ENCODE results near the gene ARID3A. TPM values are rescaled to one million over a fixed set of nuclear protein-coding genes. Genes with fewer than 3 reads are reported as not detected.

ARID3A gene
- total RNA-seq, 4 donors from 2014 or later = 1.3 to 22.0 (median 3.8) TPM

DNA sequence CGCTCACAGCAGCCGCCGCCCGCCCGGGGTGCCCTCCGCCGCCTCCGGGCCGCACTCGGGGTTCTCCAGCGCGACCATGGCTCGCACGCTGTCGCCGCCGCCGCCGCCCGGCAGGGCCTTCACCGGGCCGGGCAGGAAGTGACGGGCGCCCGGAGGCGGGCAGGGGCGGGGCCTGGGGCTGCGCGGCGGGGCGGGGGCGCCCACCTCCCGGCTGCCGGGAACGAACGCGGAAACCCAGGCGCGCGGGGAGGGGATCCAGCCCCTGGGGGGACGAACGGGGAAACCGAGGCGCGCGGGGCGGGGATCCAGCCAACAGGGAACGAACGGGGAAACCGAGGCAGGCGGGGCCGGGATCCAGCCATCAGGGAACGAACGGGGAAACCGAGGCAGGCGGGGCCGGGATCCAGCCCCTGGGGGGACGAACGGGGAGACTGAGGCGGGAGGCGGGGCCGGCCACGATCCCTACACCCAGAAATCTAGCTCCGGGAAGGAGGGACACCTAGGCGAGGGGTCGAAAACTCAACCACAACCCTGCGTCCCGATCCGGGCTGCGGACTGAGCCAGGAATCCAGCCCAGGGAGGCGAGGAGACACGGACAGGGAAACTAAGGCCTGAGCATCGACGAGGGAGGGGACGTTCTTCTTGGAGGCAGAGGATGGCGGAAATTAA, 12.6 kb upstream of the ARID3A start, which contains the start of gene R3HDM4:
R3HDM4 (minus strand) TSS at position 140 of the 669 bp plus-strand sequence; CDS start at position 78, 62 bp downstream.
- intact Hi-C loops (cut with DNase I; ENCODE audit: low total_unique reads) = no loop called here
- peak; percentile 70 to 84 for DNase-seq
- H3K4me1 ChIP-seq = peaks cover 0 to 20% of the 10 kb centered on the region in 2 donors

DNA sequence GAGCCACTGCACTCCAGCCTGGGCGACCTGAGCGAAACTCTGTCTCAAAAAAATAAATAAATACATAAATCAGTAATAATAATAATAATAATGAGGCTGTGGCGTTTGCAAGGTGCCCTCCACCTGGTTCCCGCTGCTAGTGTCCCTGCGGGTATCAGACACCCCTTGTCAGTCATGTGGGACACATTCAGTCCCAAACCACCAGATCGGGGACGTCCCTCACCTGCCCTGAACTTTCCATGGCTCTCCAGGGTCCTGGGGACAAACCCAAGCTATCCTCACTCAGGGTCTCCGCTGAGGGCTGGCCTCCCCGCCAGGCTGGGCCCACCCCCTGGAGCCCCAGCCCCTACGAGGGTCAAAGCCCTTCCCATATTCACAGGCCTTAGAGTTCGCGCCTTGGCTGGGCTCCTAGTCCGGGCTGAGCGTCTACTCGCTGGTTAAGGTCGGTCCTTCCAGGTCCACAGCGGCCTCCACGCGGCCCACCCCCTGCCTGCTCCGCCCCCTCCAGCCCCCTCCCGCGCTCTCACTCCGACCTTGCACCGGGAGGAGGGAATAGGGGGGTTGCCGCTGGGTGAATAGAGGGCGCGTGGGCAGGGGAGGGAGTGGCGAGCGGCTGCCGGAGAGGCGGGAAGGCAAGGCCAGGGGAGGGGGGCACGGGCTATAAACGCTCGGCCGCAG, 9.1 kb upstream of the ARID3A start:
- no peak overlapping the region for H3K4me3 ChIP-seq
- H3K27me3 ChIP-seq = peaks cover 16 to 36% of the 10 kb centered on the region in 2 donors
- no peak for TF ChIP-seq POLR2A (IDR thresholded peaks at IDR 0.05)
- TF ChIP-seq, protein P1, sequence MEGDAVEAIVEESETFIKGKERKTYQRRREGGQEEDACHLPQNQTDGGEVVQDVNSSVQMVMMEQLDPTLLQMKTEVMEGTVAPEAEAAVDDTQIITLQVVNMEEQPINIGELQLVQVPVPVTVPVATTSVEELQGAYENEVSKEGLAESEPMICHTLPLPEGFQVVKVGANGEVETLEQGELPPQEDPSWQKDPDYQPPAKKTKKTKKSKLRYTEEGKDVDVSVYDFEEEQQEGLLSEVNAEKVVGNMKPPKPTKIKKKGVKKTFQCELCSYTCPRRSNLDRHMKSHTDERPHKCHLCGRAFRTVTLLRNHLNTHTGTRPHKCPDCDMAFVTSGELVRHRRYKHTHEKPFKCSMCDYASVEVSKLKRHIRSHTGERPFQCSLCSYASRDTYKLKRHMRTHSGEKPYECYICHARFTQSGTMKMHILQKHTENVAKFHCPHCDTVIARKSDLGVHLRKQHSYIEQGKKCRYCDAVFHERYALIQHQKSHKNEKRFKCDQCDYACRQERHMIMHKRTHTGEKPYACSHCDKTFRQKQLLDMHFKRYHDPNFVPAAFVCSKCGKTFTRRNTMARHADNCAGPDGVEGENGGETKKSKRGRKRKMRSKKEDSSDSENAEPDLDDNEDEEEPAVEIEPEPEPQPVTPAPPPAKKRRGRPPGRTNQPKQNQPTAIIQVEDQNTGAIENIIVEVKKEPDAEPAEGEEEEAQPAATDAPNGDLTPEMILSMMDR (IDR thresholded peaks at IDR 0.05) = no peak
- H3K4me1 ChIP-seq = peaks cover 0 to 38% of the 10 kb centered on the region in 2 donors
- DNase-seq = no peak
- H3K27ac ChIP-seq = no peak overlapping the region
- H3K36me3 ChIP-seq = no peaks in the 10 kb centered on the region
- intact Hi-C loops (cut with DNase I; ENCODE audit: low total_unique reads) = loop anchor here (5.0 kb wide), 1 partner anchor 49 kb away; no protein-coding TSS in a partner anchor
- H3K9me3 ChIP-seq = no peaks in the 10 kb centered on the region

More for the DNA sequence above, 12.6 kb upstream of the ARID3A start, which contains the start of gene R3HDM4:
- TF ChIP-seq, protein P1 (IDR thresholded peaks at IDR 0.05) = no peak
- peak; percentile 47 to 73 for TF ChIP-seq POLR2A (IDR thresholded peaks at IDR 0.05)
- H3K9me3 ChIP-seq = no peaks in the 10 kb centered on the region
- peak within 1 kb of the TSS; percentile 91 to 96 for H3K4me3 ChIP-seq
- no peaks in the 10 kb centered on the region for H3K36me3 ChIP-seq
- H3K27me3 ChIP-seq = peaks cover 4 to 10% of the 10 kb centered on the region in 2 donors
- H3K27ac ChIP-seq = peak within 1 kb of the TSS; percentile 81 to 90

DNA sequence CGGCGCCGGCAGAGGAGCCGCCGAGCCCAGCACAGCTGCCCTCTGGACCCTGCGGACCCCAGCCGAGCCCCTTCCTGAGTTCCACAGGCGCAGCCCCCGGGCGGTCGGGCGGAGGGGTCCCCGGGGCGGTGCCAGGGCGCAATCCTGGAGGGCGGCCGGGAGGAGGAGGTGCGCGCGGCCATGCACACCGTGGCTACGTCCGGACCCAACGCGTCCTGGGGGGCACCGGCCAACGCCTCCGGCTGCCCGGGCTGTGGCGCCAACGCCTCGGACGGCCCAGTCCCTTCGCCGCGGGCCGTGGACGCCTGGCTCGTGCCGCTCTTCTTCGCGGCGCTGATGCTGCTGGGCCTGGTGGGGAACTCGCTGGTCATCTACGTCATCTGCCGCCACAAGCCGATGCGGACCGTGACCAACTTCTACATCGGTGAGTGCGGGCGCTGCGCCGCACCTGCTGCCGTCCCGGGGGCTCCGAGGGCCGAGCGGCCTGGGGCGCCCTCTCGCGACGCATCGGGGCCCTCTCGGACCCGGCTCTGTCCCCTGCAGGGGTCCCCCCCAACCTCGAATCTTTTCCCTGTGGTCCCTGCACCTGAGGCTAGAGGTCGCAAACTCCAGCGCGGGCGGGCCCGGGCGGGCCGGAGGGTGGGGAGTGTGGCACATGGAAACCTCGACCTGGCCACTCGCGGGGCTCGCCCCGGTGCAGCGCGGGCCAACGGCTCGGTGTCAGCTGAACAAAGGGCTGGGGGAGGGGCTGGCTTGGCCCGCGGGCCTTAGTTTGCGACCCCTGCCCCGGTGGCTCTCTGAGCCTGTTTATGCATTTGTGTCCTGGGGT, 8.3 kb upstream of the ARID3A start, which contains the start of gene KISS1R:
KISS1R (plus strand) TSS at position 11 of the 829 bp plus-strand sequence; CDS start at position 181, 170 bp downstream.
- Histone ChIP-seq H3K4me1 (peaks cover 0 to 38% of the 10 kb centered on the region in 2 donors), H3K36me3 (no peaks in the 10 kb centered on the region), H3K27ac (no peak within 1 kb of the TSS), H3K4me3 (peak within 1 kb of the TSS in 1 of 2 donors; percentile 0), H3K27me3 (peaks cover 16 to 36% of the 10 kb centered on the region in 2 donors), H3K9me3 (no peaks in the 10 kb centered on the region)
- intact Hi-C loops (cut with DNase I; ENCODE audit: low total_unique reads) = loop anchor here (5.0 kb wide), 1 partner anchor 50 kb away; no protein-coding TSS in a partner anchor
- no peak for TF ChIP-seq POLR2A (IDR thresholded peaks at IDR 0.05)
- TF ChIP-seq, protein P1 (IDR thresholded peaks at IDR 0.05) = peak in 3 of 4 experiments; percentile 6 to 43 (median 21)
- no peak for DNase-seq

- Histone ChIP-seq H3K4me1 (peaks cover 0 to 38% of the 10 kb centered on the region in 2 donors), H3K36me3 (no peaks in the 10 kb centered on the region), H3K9me3 (no peaks in the 10 kb centered on the region), H3K27me3 (peaks cover 16 to 36% of the 10 kb centered on the region in 2 donors), H3K27ac (no peak overlapping the region), H3K4me3 (no peak overlapping the region)
- no peak for DNase-seq
- no peak for TF ChIP-seq POLR2A (IDR thresholded peaks at IDR 0.05)
- TF ChIP-seq, protein P1 (IDR thresholded peaks at IDR 0.05) = no peak
- intact Hi-C loops (cut with DNase I; ENCODE audit: low total_unique reads) = loop anchor here (5.0 kb wide), 1 partner anchor 51 kb away; no protein-coding TSS in a partner anchor
Observed at GRCh38 chr19:918152-918437, 7.7 kb upstream of the ARID3A start.

All from uterus (tissue), 4 donors.